Activated CD8-positive, alpha-beta memory T cell treated with anti-CD3 and anti-CD28 coated beads, Interleukin-2, amount 10 ng/mL, durations not matched to agents 7 days and 5 days (primary cell): Measurements from ENCODE around the gene RGS21. TPM values are rescaled to one million over a fixed set of nuclear protein-coding genes. Genes with fewer than 3 reads are reported as not detected.

Experiments used
- ATAC-seq: fragments of 150-1000 bp; cut with Tn5 transposase; one replicate; pipeline ENCODE4 v1.10.0; 2021; ENCODE audit warnings: moderate library complexity
- CTCF ChIA-PET: fragments of 350-600 bp; sonication (Branson Sonifier 250); formaldehyde crosslinking; loops from one replicate; lab custom pipeline; 2021; ENCODE audit warnings: antibody characterized with exemption; lab: Charles Lee
- DNase-seq: peaks from one replicate; pipeline ENCODE4 v3.0.0-alpha.2; 2020
- H3K27ac Mint-ChIP-seq: one replicate; pipeline ENCODE4 v1.8.0; 2021; ENCODE audit warnings: mild to moderate bottlenecking, mixed read lengths
- H3K27me3 Mint-ChIP-seq: one replicate; pipeline ENCODE4 v1.8.0; 2021; ENCODE audit warnings: mixed read lengths
- H3K36me3 Mint-ChIP-seq: one replicate; pipeline ENCODE4 v1.8.0; 2021; ENCODE audit warnings: mild to moderate bottlenecking, mixed read lengths
- H3K4me1 Mint-ChIP-seq: one replicate; pipeline ENCODE4 v1.8.0; 2021; ENCODE audit warnings: mixed read lengths
- H3K4me3 Mint-ChIP-seq: one replicate; pipeline ENCODE4 v1.8.0; 2021; ENCODE audit warnings: mild to moderate bottlenecking, moderate library complexity, mixed read lengths
- H3K9me3 Mint-ChIP-seq: one replicate; pipeline ENCODE4 v1.8.0; 2022; ENCODE audit warnings: low read depth, mixed read lengths
- total RNA-seq, 2 experiments: library from RNA; stranded (reverse); gene quantifications; one replicate each; pipeline ENCODE4 v1.2.3, GENCODE V29; 2021

The RGS21 gene
- total RNA-seq, 2 experiments from 2014 or later: not detected

- no peak for ATAC-seq
- Mint-ChIP-seq H3K4me3 (no peak overlapping the region), H3K4me1 (no peaks in the 10 kb centered on the region)
Measured at GRCh38 chr1:192399161-192399560, 82.4 kb downstream of the RGS21 start.

GRCh38 chr1:192401825-192402224 lies 85.0 kb downstream of the RGS21 start:
- DNase-seq: no peak
- H3K27ac Mint-ChIP-seq: no peak overlapping the region
- no peaks in the 10 kb centered on the region for H3K9me3 Mint-ChIP-seq
- H3K4me3 Mint-ChIP-seq: no peak overlapping the region
- no peaks in the 10 kb centered on the region for H3K36me3 Mint-ChIP-seq
- H3K27me3 Mint-ChIP-seq: no peaks in the 10 kb centered on the region
- CTCF ChIA-PET: no interaction called here
- H3K4me1 Mint-ChIP-seq: no peaks in the 10 kb centered on the region
- ATAC-seq: no peak

More at GRCh38 chr1:192399161-192399560, 82.4 kb downstream of the RGS21 start:
- no peak overlapping the region for H3K27ac Mint-ChIP-seq
- H3K27me3 Mint-ChIP-seq: no peaks in the 10 kb centered on the region
- no peaks in the 10 kb centered on the region for H3K9me3 Mint-ChIP-seq
- CTCF ChIA-PET: no interaction called here
- no peak for DNase-seq
- H3K36me3 Mint-ChIP-seq: no peaks in the 10 kb centered on the region

- no peak overlapping the region for H3K4me3 Mint-ChIP-seq
- DNase-seq (no peak), ATAC-seq (no peak)
- H3K4me1 Mint-ChIP-seq: no peaks in the 10 kb centered on the region
- no peaks in the 10 kb centered on the region for H3K36me3 Mint-ChIP-seq
- no peaks in the 10 kb centered on the region for H3K27me3 Mint-ChIP-seq
- H3K9me3 Mint-ChIP-seq: no peaks in the 10 kb centered on the region
- CTCF ChIA-PET: no interaction called here
- H3K27ac Mint-ChIP-seq: no peak overlapping the region
Measured at GRCh38 chr1:192402571-192402970, 85.8 kb downstream of the RGS21 start.

- no peak for DNase-seq
- H3K4me3 Mint-ChIP-seq: no peak overlapping the region
- H3K27ac Mint-ChIP-seq: no peak overlapping the region
- no peaks in the 10 kb centered on the region for H3K4me1 Mint-ChIP-seq
- H3K36me3 Mint-ChIP-seq: no peaks in the 10 kb centered on the region
- H3K9me3 Mint-ChIP-seq: no peaks in the 10 kb centered on the region
- CTCF ChIA-PET: no interaction called here
- ATAC-seq: no peak
- no peaks in the 10 kb centered on the region for H3K27me3 Mint-ChIP-seq
Measured at GRCh38 chr1:192407206-192407605, 90.4 kb downstream of the RGS21 start.

Other genes with a start within 250 kb of the RGS21 start
- 1 to 10 TPM in 1 of 2 experiments, under 1 TPM in 1; 0.79 to 1.1 TPM for gene RGS18, start 158.5 kb upstream of the RGS21 start, total RNA-seq